ENCODE measurements around the gene CDKN2D. TPM values are rescaled to one million over a fixed set of nuclear protein-coding genes. Genes with fewer than 3 reads are reported as not detected.
A peak's percentile ranks its signal among the peaks of the same experiment; 100 is the strongest.

The CDKN2D gene
- total and polyA plus RNA-seq, 9 donors: 2.8 to 7.6 (median 5.6) TPM

DNA sequence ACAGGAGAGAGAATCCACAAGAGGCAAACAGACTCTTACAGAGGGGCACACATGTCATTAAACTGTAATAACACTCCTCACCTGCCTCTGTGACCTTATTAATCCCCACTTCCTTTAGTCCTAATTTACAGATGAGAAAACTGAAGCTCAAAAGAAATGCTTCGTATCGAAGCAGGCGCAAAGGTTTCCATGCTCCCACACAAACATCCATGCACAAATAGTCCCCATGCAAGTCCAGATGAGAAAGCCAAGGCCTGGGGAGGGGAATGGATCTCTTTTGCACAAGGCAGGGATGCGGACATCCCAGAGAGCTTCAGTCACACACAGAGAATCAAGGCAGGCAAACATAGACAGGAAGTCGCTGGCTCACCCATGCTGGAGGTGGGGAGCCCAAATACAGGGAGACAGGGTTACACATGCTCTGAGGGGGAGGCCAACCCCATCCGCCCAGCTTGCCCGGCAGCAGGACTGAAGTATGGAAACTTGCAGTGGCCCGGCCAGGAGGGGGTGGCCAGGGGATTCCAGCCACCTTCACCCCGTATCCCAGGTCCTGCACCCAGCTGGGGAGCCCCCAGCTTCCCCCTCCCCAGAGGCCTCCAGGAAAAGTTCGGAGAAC, 52.0 kb downstream of the CDKN2D start:
- H3K9me3 ChIP-seq: no peaks in the 10 kb centered on the region
- DNase-seq: no peak
- H3K27ac ChIP-seq: no peak overlapping the region
- intact Hi-C loops (cut with DNase I): no loop called here
- 27 to 42% (median 30%) methylated on average over 7 to 10 of the region's 10 CpGs for WGBS, 3 donors
- H3K4me3 ChIP-seq: no peak overlapping the region
- no peak for TF ChIP-seq EP300 (IDR thresholded peaks at IDR 0.05)
- TF ChIP-seq POLR2A (IDR thresholded peaks at IDR 0.05): no peak
- TF ChIP-seq, protein P1, sequence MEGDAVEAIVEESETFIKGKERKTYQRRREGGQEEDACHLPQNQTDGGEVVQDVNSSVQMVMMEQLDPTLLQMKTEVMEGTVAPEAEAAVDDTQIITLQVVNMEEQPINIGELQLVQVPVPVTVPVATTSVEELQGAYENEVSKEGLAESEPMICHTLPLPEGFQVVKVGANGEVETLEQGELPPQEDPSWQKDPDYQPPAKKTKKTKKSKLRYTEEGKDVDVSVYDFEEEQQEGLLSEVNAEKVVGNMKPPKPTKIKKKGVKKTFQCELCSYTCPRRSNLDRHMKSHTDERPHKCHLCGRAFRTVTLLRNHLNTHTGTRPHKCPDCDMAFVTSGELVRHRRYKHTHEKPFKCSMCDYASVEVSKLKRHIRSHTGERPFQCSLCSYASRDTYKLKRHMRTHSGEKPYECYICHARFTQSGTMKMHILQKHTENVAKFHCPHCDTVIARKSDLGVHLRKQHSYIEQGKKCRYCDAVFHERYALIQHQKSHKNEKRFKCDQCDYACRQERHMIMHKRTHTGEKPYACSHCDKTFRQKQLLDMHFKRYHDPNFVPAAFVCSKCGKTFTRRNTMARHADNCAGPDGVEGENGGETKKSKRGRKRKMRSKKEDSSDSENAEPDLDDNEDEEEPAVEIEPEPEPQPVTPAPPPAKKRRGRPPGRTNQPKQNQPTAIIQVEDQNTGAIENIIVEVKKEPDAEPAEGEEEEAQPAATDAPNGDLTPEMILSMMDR (IDR thresholded peaks at IDR 0.05): no peak
- peaks cover 4% of the 10 kb centered on the region for H3K27me3 ChIP-seq
- H3K36me3 ChIP-seq: no peaks in the 10 kb centered on the region
- H3K4me1 ChIP-seq (ENCODE audit: insufficient read depth): peaks cover 3% of the 10 kb centered on the region

MicroRNAs encoded within 50 kb of the gene (microRNA counts, 767-probe panel; counts per million panel counts)
- 530 counts per million, percentile 78 among the panel's probes with 10 or more counts for microRNA hsa-miR-1238

Small RNA genes within 50 kb of the gene (microRNA-seq; reads per million reads assigned to microRNA genes)
- gene MIR1238: 0 reads per million in 3 donors

Small RNA genes within 50 kb of the gene (small RNA-seq; reads per million reads assigned to genes)
- gene MIR1238: not detected
- not detected for gene RNU7-140P

Other genes starting within 250 kb of the CDKN2D start
- gene RAVER1, start 235.4 kb downstream of the CDKN2D start, total RNA-seq: 10 to 100 TPM; 13.1 to 50.7 (median 41.0) TPM
- 10 to 100 TPM in 1 of 2 donors, 1 to 10 TPM in 1; 1.3 to 18.2 TPM for gene RAVER1, start 235.4 kb downstream of the CDKN2D start, polyA plus RNA-seq
- 10 to 100 TPM in 1 of 7 donors, 1 to 10 TPM in 6; 2.2 to 10.9 (median 3.6) TPM for gene ICAM3, start 229.4 kb downstream of the CDKN2D start, total RNA-seq
- 1 to 10 TPM; 3.9 to 4.3 TPM for gene ICAM3, start 229.4 kb downstream of the CDKN2D start, polyA plus RNA-seq
- 100 to 1,000 TPM in 1 of 7 donors, 10 to 100 TPM in 6; 55.4 to 118 (median 81.6) TPM for gene TYK2, start 188.4 kb downstream of the CDKN2D start, total RNA-seq
- 10 to 100 TPM; 62.7 to 73.2 TPM for gene TYK2, start 188.4 kb downstream of the CDKN2D start, polyA plus RNA-seq
- gene CDC37, start 165.4 kb downstream of the CDKN2D start, total RNA-seq: 100 to 1,000 TPM in 5 of 7 donors, 10 to 100 TPM in 2; 81.3 to 123 (median 113) TPM
- gene CDC37, start 165.4 kb downstream of the CDKN2D start, polyA plus RNA-seq: 100 to 1,000 TPM; 117 to 180 TPM
- 1 to 10 TPM in 6 of 7 donors, under 1 TPM in 1; 0.71 to 4.8 (median 3.0) TPM for gene PDE4A, start 148.4 kb downstream of the CDKN2D start, total RNA-seq
- gene PDE4A, start 148.4 kb downstream of the CDKN2D start, polyA plus RNA-seq: 1 to 10 TPM; 2.1 to 2.6 TPM
- gene KEAP1, start 65.6 kb downstream of the CDKN2D start, total RNA-seq: 10 to 100 TPM; 29.6 to 61.7 (median 51.7) TPM
- 10 to 100 TPM; 38.5 to 40.4 TPM for gene KEAP1, start 65.6 kb downstream of the CDKN2D start, polyA plus RNA-seq
- gene S1PR5, start 51.5 kb downstream of the CDKN2D start, total RNA-seq: under 1 TPM in 6 of 7 donors, not detected in 1; 0.12 to 0.57 (median 0.32) TPM
- gene S1PR5, start 51.5 kb downstream of the CDKN2D start, polyA plus RNA-seq: 1 to 10 TPM in 1 of 2 donors, under 1 TPM in 1; 0.33 to 1.4 TPM
- gene ATG4D, start 25.1 kb downstream of the CDKN2D start, total RNA-seq: 10 to 100 TPM; 13.9 to 26.9 (median 24.1) TPM
- 10 to 100 TPM in 1 of 2 donors, 1 to 10 TPM in 1; 3.1 to 20.8 TPM for gene ATG4D, start 25.1 kb downstream of the CDKN2D start, polyA plus RNA-seq
- gene KRI1, start 3.0 kb downstream of the CDKN2D start, total RNA-seq: 10 to 100 TPM; 12.3 to 28.9 (median 23.6) TPM
- gene KRI1, start 3.0 kb downstream of the CDKN2D start, polyA plus RNA-seq: 10 to 100 TPM; 20.1 to 24.2 TPM
- gene AP1M2, start 18.3 kb upstream of the CDKN2D start, total RNA-seq: 10 to 100 TPM in 1 of 7 donors, 1 to 10 TPM in 4, under 1 TPM in 1, not detected in 1; 0.86 to 45.5 (median 3.8) TPM
- gene AP1M2, start 18.3 kb upstream of the CDKN2D start, polyA plus RNA-seq: under 1 TPM; 0.19 to 0.40 TPM
- gene SLC44A2, start 56.6 kb upstream of the CDKN2D start, total RNA-seq: 100 to 1,000 TPM in 1 of 7 donors, 10 to 100 TPM in 6; 18.1 to 137 (median 52.3) TPM
- 10 to 100 TPM; 37.6 to 94.1 TPM for gene SLC44A2, start 56.6 kb upstream of the CDKN2D start, polyA plus RNA-seq
- gene ILF3, start 85.4 kb upstream of the CDKN2D start, total RNA-seq: 100 to 1,000 TPM in 6 of 7 donors, 10 to 100 TPM in 1; 90.0 to 295 (median 246) TPM
- 100 to 1,000 TPM; 120 to 149 TPM for gene ILF3, start 85.4 kb upstream of the CDKN2D start, polyA plus RNA-seq
- 10 to 100 TPM; 33.3 to 61.0 (median 51.5) TPM for gene QTRT1, start 132.5 kb upstream of the CDKN2D start, total RNA-seq
- gene QTRT1, start 132.5 kb upstream of the CDKN2D start, polyA plus RNA-seq: 10 to 100 TPM in 1 of 2 donors, 1 to 10 TPM in 1; 3.2 to 59.1 TPM
- gene DNM2, start 149.1 kb upstream of the CDKN2D start, total RNA-seq: 100 to 1,000 TPM in 3 of 7 donors, 10 to 100 TPM in 4; 51.1 to 121 (median 87.5) TPM
- 10 to 100 TPM; 53.7 to 68.6 TPM for gene DNM2, start 149.1 kb upstream of the CDKN2D start, polyA plus RNA-seq